ENCODE results near the gene SRM. TPM values are rescaled to one million over a fixed set of nuclear protein-coding genes. Genes with fewer than 3 reads are reported as not detected.
"Not testable (repeated sequence)": the region's sequence is repeated elsewhere in the genome, so short reads cannot be mapped to it uniquely, and the experiment has no call there.

SRM gene
- total RNA-seq = 10 to 100 TPM; 15.5 to 86.3 (median 42.8) TPM

DNA sequence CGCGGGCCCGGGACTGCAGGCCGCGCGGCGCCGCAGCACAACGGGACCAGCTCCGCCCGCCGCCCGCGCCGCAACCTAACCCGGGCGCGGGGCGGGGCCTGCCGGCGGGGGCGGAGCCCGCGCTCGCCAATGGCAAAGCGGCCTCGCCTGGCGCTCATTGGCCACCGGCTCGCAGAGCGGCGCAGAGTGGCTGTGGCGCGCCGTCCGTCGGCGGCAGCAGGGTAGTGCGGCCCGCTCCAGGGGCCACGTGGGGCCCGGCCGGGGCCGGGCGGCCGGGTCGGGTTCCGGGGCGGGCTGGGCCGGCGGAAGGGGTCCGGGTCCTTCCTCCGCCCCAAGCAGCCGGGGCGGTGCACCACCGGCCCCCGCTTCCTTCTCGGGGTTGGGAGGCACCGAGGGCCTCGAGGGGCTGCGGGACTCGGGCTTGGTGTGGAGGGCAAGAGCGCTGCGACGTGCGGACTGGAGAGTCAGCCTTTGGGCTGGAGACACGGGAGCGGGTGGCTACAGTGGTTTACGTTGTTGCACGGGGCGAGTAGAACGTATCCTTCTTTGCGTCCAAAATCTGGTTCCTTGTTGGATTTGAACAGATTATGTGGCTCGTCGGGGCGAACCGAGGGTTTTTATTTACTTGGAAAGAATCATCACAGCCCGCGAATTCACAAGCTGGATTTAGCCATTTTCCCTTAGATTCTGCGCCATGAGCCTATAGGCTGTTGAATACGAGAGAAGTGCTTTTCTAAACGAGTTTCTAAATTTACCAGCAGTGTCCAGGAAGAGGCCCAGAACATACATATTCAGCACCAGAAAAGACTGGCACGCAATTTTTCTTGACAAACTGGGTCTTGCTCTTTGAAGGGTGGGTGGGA lies at the start of gene SRM:
Gene SRM, minus strand, starts transcription at position 51 of the 863 bp plus-strand sequence. CDS start 75 bp downstream, outside the sequence.
- peak; percentile 57 to 70 for TF ChIP-seq POLR2A (IDR thresholded peaks at IDR 0.05)
- TF ChIP-seq, protein P1, sequence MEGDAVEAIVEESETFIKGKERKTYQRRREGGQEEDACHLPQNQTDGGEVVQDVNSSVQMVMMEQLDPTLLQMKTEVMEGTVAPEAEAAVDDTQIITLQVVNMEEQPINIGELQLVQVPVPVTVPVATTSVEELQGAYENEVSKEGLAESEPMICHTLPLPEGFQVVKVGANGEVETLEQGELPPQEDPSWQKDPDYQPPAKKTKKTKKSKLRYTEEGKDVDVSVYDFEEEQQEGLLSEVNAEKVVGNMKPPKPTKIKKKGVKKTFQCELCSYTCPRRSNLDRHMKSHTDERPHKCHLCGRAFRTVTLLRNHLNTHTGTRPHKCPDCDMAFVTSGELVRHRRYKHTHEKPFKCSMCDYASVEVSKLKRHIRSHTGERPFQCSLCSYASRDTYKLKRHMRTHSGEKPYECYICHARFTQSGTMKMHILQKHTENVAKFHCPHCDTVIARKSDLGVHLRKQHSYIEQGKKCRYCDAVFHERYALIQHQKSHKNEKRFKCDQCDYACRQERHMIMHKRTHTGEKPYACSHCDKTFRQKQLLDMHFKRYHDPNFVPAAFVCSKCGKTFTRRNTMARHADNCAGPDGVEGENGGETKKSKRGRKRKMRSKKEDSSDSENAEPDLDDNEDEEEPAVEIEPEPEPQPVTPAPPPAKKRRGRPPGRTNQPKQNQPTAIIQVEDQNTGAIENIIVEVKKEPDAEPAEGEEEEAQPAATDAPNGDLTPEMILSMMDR (IDR thresholded peaks at IDR 0.05) = peak in 3 of 4 experiments; percentile 72 to 89 (median 75)
- peak within 1 kb of the TSS; percentile 32 to 53 for H3K27ac ChIP-seq
- H3K9me3 ChIP-seq = no peaks in the 10 kb centered on the region
- H3K4me1 ChIP-seq = peaks cover 5 to 9% of the 10 kb centered on the region in 2 donors
- H3K36me3 ChIP-seq = no peaks in the 10 kb centered on the region
- peak within 1 kb of the TSS; percentile 46 to 76 for H3K4me3 ChIP-seq
- intact Hi-C loops (cut with DNase I; ENCODE audit: low total_unique reads) = no loop called here
- peak; percentile 83 to 93 for DNase-seq
- no peaks in the 10 kb centered on the region for H3K27me3 ChIP-seq

DNA sequence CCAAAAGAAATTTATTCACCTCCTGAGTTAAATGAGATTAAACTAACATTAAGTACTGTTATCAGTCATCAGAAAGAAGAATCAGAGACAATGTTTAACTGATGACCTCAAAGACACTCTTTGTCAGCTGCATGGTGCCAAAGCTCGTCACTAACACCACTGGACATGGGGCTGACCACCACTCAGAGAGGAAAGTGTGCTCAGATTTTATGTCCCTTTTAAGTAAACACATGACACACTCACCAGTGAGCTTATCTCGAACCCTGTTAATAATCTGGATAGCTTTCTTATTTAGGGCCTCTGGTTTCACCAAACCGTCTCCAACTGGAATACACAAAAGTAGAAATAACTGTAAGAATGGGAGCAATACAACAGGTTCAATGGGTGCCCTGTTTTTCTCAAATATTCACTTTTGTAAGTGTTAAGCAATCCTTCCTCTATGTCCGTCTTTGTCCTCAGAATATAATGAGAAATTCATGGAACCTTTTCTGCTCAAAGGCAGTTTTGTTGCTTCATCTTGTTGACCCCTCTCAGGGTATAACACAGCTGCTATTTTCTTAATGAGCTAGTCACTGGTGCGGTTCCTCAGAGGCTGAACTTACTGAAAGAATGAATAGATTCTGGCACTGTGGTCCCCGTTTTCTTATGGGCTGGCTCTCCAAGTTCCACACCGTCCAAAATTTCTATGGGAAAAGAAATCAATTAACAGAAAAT lies 49.4 kb upstream of the SRM start:
- Histone ChIP-seq H3K27ac (no peak overlapping the region), H3K9me3 (no peaks in the 10 kb centered on the region), H3K4me3 (no peak overlapping the region), H3K27me3 (no peaks in the 10 kb centered on the region), H3K36me3 (no peaks in the 10 kb centered on the region), H3K4me1 (no peaks in the 10 kb centered on the region)
- TF ChIP-seq, protein P1 (IDR thresholded peaks at IDR 0.05) = no peak
- no peak for TF ChIP-seq POLR2A (IDR thresholded peaks at IDR 0.05)
- intact Hi-C loops (cut with DNase I; ENCODE audit: low total_unique reads) = no loop called here
- no peak for DNase-seq

DNA sequence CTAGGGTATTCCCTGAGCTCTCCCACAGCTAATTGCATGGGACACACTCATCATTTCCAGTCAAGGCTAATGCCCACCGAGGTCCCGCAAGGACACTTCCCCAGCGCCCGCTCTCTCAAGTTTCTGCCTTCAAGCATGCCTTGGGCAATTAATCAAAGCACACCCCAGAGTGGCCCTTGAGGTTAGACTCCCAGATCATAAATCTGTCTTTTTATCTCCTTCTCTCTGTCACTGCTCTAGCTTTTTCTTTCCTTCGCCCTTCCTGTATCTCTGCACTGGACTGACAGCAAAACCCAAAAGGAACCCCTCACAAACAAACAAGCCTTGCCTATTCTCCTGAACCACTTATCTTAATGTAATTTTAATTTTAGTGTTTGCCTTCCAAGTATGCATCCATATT lies 47.8 kb upstream of the SRM start:
- Histone ChIP-seq H3K27me3 (no peaks in the 10 kb centered on the region), H3K36me3 (no peaks in the 10 kb centered on the region), H3K4me3 (no peak overlapping the region), H3K4me1 (no peaks in the 10 kb centered on the region), H3K9me3 (no peaks in the 10 kb centered on the region), H3K27ac (no peak overlapping the region)
- intact Hi-C loops (cut with DNase I; ENCODE audit: low total_unique reads) = no loop called here
- TF ChIP-seq, protein P1 (IDR thresholded peaks at IDR 0.05) = no peak
- TF ChIP-seq POLR2A (IDR thresholded peaks at IDR 0.05) = no peak
- DNase-seq = no peak

DNA sequence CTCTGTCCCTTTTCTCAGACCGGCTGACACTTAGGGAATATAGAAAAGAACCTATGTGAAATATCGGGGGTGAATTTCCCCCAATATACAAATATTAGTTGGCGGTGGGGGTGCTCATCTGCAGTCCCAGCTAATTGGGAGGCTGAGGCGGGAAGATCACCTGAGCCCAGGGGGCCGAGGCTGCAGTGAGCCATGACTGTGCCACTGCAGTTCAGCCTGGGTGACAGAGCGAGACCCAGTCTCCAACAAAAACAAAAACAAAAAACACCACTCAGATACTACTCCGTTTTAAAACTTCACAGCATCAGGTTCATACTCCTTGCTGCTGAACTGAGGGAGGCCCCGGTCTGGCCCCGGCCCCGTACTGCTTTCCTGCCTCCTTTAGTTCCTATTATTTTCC lies 45.8 kb upstream of the SRM start:
- no peak overlapping the region for H3K4me3 ChIP-seq
- no peak overlapping the region for H3K27ac ChIP-seq
- no peaks in the 10 kb centered on the region for H3K4me1 ChIP-seq
- no peaks in the 10 kb centered on the region for H3K9me3 ChIP-seq
- no peak for DNase-seq
- no peaks in the 10 kb centered on the region for H3K36me3 ChIP-seq
- no peaks in the 10 kb centered on the region for H3K27me3 ChIP-seq
- TF ChIP-seq, protein P1 (IDR thresholded peaks at IDR 0.05) = no peak
- TF ChIP-seq POLR2A (IDR thresholded peaks at IDR 0.05) = no peak
- intact Hi-C loops (cut with DNase I; ENCODE audit: low total_unique reads) = no loop called here

DNA sequence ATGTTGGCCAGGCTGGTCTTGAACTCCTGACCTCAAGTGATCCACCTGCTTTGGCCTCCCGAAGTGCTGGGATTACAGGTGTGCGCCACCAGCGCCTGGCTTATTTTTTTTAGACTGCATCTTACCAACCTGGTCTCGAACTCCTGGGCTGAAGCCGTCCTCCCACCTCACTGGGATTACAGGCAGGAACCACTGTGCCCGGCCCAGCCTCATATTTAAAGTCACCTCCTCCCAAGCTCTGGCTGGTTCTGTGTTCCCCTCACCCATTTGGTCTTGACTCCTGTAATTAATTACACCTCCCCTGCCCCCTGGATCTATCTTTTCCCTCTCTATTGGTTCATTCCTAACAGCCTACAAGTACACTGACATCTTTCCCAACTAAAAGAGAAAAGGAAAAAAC lies 41.5 kb upstream of the SRM start:
- Histone ChIP-seq H3K27ac (no peak overlapping the region), H3K9me3 (no peaks in the 10 kb centered on the region), H3K36me3 (no peaks in the 10 kb centered on the region), H3K4me1 (peaks cover 0 to 4% of the 10 kb centered on the region in 2 donors), H3K4me3 (no peak overlapping the region), H3K27me3 (no peaks in the 10 kb centered on the region)
- no peak for DNase-seq
- intact Hi-C loops (cut with DNase I; ENCODE audit: low total_unique reads) = no loop called here
- TF ChIP-seq POLR2A (IDR thresholded peaks at IDR 0.05) = no peak
- TF ChIP-seq, protein P1 (IDR thresholded peaks at IDR 0.05) = no peak

DNA sequence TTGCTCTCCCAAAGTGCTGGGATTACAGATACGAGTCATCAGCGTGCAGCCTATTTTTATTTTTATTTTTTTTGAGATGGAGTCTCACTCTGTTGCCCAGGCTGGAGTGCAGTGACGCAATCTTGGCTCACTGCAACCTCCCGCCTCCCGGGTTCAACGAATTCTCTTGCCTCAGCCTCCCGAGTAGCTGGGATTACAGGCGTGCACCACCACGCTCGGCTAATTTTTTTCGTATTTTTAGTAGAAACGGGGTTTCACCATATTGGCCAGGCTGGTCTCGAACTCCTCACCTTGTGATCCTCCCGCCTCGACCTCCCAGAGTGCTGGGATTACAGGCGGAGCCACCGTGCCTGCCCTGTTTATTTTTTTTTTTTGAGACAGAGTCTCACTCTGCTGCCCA lies 41.0 kb upstream of the SRM start:
- H3K27me3 ChIP-seq; H3K4me3 ChIP-seq; H3K4me1 ChIP-seq; H3K36me3 ChIP-seq; DNase-seq; H3K9me3 ChIP-seq; intact Hi-C loops (cut with DNase I; ENCODE audit: low total_unique reads); H3K27ac ChIP-seq: not testable (repeated sequence)
